Neural crest cell (in vitro differentiated cells): Measurements from ENCODE around the gene ZNF10. TPM values are rescaled to one million over a fixed set of nuclear protein-coding genes. Genes with fewer than 3 reads are reported as not detected.

ENCODE experiments used
- DNase-seq: peaks from one replicate; pipeline ENCODE4 v3.0.0; 2021; ENCODE audit warnings: low read depth, mixed read lengths, low spot score
- H3K27ac Mint-ChIP-seq: one replicate; pipeline ENCODE4 v1.8.0; 2021; ENCODE audit warnings: mild to moderate bottlenecking, mixed read lengths; ENCODE audit not compliant: unreplicated experiment
- H3K27me3 Mint-ChIP-seq: 2 replicates; pipeline ENCODE4 v1.8.0; 2021; ENCODE audit warnings: low read depth, mild to moderate bottlenecking, mixed read lengths
- H3K36me3 Mint-ChIP-seq: 2 replicates; pipeline ENCODE4 v1.8.0; 2021; ENCODE audit warnings: low read depth, mild to moderate bottlenecking, mixed read lengths
- H3K4me1 Mint-ChIP-seq: 2 replicates; pipeline ENCODE4 v1.8.0; 2021; ENCODE audit warnings: mixed read lengths
- H3K4me3 Mint-ChIP-seq: one replicate; pipeline ENCODE4 v1.8.0; 2021; ENCODE audit warnings: mild to moderate bottlenecking, mixed read lengths
- H3K9me3 Mint-ChIP-seq: 2 replicates; pipeline ENCODE4 v1.8.0; 2021; ENCODE audit warnings: mixed read lengths
- CTCF ChIP-seq: fragments of 200-600 bp; sonication (generic); conservative IDR thresholded peaks from 2 replicates; pipeline ENCODE4 v1.5.0; 2021; ENCODE audit warnings: antibody characterized with exemption, mild to moderate bottlenecking
- total RNA-seq: library from RNA; stranded (reverse); gene quantifications from 2 replicates; pipeline ENCODE4 v1.2.1, GENCODE V29; 2021

Gene ZNF10
- total RNA-seq, 1 donor from 2014 or later: 14.7 TPM

- peaks cover 41% of the 10 kb centered on the region for H3K9me3 Mint-ChIP-seq
- H3K4me1 Mint-ChIP-seq: no peaks in the 10 kb centered on the region
- no peak for DNase-seq
- H3K36me3 Mint-ChIP-seq: peaks cover 87% of the 10 kb centered on the region
- no peak overlapping the region for H3K4me3 Mint-ChIP-seq
- H3K27me3 Mint-ChIP-seq: no peaks in the 10 kb centered on the region
- TF ChIP-seq CTCF: no peak
- no peak overlapping the region for H3K27ac Mint-ChIP-seq
Measured at GRCh38 chr12:133107121-133107520, 23.3 kb upstream of the ZNF10 start.

- H3K27me3 Mint-ChIP-seq: no peaks in the 10 kb centered on the region
- H3K9me3 Mint-ChIP-seq: peaks cover 42% of the 10 kb centered on the region
- H3K36me3 Mint-ChIP-seq: peaks cover 85% of the 10 kb centered on the region
- no peak for TF ChIP-seq CTCF
- H3K4me3 Mint-ChIP-seq: no peak overlapping the region
- no peak for DNase-seq
- no peak overlapping the region for H3K27ac Mint-ChIP-seq
- no peaks in the 10 kb centered on the region for H3K4me1 Mint-ChIP-seq
Measured at GRCh38 chr12:133108150-133108549, 22.3 kb upstream of the ZNF10 start.

- Mint-ChIP-seq H3K4me3 (no peak overlapping the region), H3K9me3 (peaks cover 48% of the 10 kb centered on the region), H3K27ac (no peak overlapping the region), H3K4me1 (no peaks in the 10 kb centered on the region), H3K27me3 (no peaks in the 10 kb centered on the region), H3K36me3 (peaks cover 83% of the 10 kb centered on the region)
- DNase-seq: no peak
- TF ChIP-seq CTCF: no peak
Measured at GRCh38 chr12:133120385-133121191, 9.8 kb upstream of the ZNF10 start.

- H3K27me3 Mint-ChIP-seq: peaks cover 2% of the 10 kb centered on the region
- peak overlapping the region; percentile 60 for H3K4me3 Mint-ChIP-seq
- no peak overlapping the region for H3K27ac Mint-ChIP-seq
- no peak for TF ChIP-seq CTCF
- peaks cover 75% of the 10 kb centered on the region for H3K36me3 Mint-ChIP-seq
- H3K4me1 Mint-ChIP-seq: peaks cover 3% of the 10 kb centered on the region
- no peak for DNase-seq
- H3K9me3 Mint-ChIP-seq: peaks cover 37% of the 10 kb centered on the region
Measured at GRCh38 chr12:133124674-133125073, 5.8 kb upstream of the ZNF10 start.

GRCh38 chr12:133129368-133130037 is 924 bp upstream of the ZNF10 start:
- no peak for TF ChIP-seq CTCF
- H3K36me3 Mint-ChIP-seq: peaks cover 74% of the 10 kb centered on the region
- H3K4me1 Mint-ChIP-seq: peaks cover 18% of the 10 kb centered on the region
- H3K27ac Mint-ChIP-seq: peak overlapping the region; percentile 95
- H3K27me3 Mint-ChIP-seq: peaks cover 2% of the 10 kb centered on the region
- H3K9me3 Mint-ChIP-seq: peaks cover 21% of the 10 kb centered on the region
- peak overlapping the region; percentile 93 for H3K4me3 Mint-ChIP-seq
- DNase-seq: no peak
